ENCODE data around the gene SDCCAG8. TPM values are rescaled to one million over a fixed set of nuclear protein-coding genes. Genes with fewer than 3 reads are reported as not detected.

SDCCAG8 gene
- total RNA-seq, 1 donor from 2014 or later = 21.1 TPM

DNA sequence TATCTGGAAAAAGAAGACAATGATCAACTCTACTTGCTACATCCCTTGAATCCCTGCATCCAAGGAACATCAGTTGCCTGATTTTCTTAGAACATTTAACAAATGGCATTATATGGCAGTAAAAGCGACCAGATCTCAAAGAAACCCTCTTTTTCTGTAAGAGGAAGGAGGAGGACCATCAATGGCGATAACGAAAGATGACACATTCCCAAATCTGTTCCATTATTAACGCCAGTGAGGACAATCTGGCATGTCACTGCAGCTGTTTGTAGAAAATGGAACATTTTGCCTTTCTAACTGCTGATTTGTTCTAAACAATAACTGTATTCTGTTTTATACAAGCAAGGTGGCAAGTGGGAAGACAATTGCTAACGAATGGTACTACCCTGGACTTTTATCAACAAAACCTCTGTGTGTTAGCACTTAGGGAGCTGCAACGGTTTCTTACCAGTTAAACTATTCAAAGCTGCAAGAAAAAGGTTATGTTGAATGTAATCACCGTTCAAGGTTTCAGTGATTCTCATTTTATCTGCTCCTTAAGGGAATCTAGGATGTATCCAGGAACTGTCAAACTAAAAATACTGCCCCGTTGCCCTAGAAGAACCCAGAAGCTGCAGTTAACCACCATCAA, 251.9 kb downstream of the SDCCAG8 start:
- ATAC-seq = no peak
- no peak for DNase-seq
- intact Hi-C loops (cut with micrococcal nuclease) = no loop called here

DNA sequence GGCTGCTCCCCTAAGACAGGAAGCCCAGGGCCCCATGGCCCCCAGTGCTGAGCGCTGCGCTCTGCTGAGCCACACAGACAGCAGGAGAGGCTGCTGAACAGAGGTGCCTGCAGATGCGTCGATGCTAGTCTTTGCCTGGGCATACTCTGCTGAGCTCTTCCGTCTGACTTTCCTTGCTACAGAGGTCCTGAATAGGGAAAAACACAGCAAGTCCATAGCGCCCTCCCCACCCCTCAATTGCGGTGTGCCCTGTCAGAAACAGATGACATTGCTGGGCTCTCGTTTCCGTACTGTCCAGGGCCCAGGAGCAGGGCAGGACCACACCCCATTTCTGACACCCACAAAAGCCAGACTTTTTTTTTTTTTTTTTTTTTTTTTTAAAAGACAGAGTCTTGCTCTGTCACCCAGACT, 252.5 kb downstream of the SDCCAG8 start:
- no peak for DNase-seq
- intact Hi-C loops (cut with micrococcal nuclease) = no loop called here
- no peak for ATAC-seq

DNA sequence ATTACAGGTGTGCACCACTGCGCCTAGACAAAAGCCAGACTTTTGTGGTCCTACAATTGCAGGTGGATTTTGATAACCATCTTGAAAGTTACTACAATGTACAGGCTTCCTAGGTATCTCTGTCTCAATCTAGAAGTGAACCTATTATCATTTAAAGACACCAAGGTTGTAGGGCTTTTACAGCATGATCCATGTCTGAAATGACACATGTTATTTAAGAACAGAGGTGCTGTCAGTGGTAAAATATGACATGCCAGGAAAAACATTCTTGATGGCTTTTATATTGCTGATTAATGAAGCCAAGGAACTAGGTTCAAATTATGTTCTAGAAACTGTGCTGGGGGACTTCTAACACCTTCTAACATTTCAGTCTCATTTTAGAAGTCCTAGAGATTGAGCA, 253.1 kb downstream of the SDCCAG8 start:
- no peak for ATAC-seq
- intact Hi-C loops (cut with micrococcal nuclease) = no loop called here

DNA sequence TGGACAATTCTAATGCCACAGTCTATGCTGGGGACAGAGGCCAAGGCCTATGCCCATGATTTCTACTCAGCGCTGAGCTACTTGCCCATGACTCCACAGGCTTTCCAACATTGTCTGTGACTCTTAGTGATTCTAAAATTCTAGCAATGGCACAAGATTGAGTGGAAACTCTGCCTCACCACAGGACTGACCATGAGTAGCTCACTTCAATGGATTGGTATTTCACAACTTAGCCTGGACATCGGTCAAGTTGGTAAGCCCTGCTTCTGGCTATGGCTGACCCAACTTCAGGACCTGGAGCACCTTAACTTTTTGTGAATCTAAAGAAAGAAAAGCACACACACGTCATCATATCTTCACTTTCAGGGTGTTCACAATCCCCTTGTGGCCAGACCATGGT, 255.1 kb downstream of the SDCCAG8 start:
- intact Hi-C loops (cut with micrococcal nuclease) = no loop called here
- DNase-seq = no peak
- ATAC-seq = no peak

More for the DNA sequence above, 253.1 kb downstream of the SDCCAG8 start:
- no peak for DNase-seq

DNA sequence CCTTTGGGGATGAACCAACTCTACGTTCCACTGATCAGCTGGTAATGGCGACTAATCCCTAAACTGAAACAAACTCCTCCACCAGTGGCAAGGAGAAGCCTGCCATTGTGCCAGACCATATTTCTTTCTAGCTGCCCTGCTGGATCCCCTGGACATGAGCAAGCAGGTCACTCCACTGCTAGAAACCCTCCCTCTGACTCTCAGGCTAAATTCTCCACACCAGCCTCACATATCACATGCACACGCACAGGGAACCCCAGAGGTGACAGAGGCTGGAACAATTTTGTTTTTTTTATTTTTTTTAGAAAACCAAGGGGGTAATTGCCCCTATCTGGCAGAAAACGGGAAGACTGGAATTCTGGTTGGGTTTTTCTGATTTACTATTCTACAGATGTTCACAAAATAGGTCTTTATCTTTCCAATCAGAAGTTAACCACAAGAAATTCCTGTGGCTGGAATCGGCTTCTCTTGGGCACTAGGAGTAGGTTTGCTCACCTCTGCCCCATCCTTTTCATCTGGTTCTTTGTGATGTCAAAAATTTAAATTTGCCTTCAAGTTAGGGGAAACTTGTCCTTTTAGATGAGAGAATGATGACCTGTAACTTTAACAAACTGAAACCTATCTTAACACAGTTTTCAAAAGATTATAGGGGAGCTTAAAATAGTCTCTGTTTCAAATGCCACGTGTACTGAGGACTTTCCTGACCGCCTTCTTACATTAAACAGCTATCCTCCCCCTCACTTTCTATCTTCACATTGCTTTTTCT, 258.1 kb downstream of the SDCCAG8 start:
- no peak for ATAC-seq
- intact Hi-C loops (cut with micrococcal nuclease) = no loop called here
- no peak for DNase-seq

DNA sequence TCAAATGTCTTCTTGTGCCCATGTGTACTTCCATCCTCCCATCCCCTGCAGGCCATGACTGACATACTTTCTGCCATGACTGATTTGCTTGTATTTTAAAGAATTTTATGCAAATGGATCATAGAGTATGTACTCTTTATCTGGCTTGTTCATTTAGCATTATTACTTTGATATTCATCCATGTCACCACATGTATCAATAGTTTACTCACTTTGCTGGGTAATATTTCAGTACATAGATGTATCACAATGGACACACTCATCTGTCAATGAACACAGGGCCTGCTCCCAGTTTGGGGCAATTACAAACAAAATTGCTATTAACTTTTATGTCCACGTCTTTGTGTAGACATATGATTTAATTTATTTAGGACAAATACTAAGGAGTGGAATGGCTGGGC, 259.1 kb downstream of the SDCCAG8 start:
- ATAC-seq (no peak), DNase-seq (no peak)
- intact Hi-C loops (cut with micrococcal nuclease) = no loop called here

DNA sequence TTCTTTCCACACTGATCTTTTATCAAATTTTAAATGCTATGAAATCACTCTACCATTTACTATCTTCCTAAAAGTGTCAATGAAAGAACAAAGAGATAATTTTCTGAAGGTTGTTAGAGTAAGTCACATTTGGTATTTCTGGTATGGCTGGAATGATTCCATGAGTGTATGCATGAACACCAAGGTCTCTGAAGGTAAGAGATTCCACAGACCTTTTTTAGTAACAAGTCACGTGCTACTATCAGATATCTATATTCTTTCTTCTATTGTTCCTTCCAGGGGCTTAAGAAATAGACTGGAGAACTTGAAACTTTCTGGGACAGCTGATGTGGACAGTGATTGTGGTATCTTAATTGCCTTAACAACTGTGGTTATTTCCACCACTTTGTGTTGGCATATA, 265.0 kb downstream of the SDCCAG8 start:
- intact Hi-C loops (cut with micrococcal nuclease) = no loop called here
- ATAC-seq = no peak
- no peak for DNase-seq

DNA sequence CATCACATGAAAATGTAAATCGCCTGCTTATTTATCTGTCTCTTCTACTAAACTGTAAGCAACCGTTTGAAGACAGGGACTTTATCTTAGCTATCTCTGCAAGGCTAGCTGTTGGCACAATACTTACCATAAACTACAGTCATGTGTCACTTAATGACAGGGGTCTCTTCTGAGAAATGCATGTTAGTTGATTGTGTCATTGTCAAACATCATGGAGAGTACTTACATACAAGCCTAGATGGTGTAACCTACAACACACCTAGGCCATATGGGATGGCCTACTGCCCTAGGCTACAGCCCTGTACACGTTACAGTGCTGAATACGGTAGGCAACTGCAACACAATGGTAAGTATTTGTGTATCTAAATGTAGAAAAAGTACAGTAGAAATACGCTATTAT, 267.9 kb downstream of the SDCCAG8 start:
- ATAC-seq (no peak), DNase-seq (no peak)
- intact Hi-C loops (cut with micrococcal nuclease) = no loop called here

DNA sequence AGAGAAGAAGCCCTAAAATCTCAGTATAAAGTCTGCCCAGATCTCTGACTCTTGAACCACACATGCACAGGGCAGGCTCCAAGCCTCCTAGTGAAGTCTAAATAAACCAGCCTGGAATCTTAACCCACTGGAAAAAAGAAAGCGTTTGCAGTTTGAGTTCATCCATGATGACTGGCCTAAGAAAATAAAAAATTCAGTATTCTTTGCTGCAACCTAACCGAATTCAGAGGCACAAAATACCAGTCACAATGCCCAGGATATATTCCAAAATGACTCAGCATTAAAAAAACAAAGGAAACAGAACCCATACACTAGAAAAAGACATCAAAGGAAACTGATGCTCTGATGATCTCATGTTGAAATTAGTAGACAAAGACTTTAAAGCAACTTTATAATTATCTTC, 269.2 kb downstream of the SDCCAG8 start:
- DNase-seq (no peak), ATAC-seq (no peak)
- intact Hi-C loops (cut with micrococcal nuclease) = no loop called here

DNA sequence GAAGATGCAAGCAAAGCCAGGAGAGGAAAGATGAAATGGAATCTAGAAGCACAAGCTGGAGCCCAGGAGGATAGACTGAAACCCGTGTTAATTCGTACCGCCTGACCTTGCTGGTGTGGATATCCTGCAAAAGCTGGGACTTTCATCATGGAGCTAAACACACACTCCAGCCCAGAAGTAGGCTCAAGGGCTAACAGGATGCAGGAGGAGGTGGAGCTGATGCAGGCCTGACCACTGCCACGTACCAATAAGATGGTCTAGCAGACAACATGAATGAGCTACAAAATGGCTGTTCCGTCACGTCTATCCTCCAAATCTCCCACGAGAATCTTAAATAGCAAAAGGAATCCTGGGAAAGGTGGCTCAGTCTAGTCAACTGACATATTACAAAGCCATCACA, 270.3 kb downstream of the SDCCAG8 start:
- no peak for ATAC-seq
- intact Hi-C loops (cut with micrococcal nuclease) = no loop called here
- DNase-seq = no peak

DNA sequence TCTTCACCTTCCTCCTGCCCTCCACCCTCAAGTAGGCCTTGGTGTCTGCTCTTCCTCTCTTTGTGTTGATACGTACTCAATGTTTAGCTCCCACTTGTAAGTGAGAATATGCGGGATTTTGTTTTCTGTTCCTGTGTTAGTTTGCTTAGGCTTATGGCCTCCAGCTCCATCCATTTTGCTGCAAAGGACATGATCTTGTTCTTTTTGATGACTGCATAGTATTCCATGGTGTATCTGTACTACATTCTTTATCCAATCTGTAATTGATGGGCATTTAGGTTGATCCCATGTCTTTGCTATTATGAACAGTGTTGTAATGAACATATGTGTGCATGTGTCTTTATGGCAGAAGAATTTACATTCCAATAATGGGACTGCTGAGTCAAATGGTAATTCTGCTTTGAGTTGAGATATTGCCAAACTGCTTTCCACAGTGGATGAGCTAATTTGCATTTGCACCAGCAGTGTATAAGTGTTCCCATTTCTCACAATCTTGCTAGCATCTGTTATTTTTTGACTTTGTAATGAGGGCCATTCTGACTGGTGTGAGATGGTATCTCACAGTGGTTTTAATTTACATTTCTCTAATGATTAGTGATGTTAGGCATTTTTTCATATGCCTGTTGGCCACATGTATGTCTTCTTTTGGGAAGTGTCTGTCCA, 272.7 kb downstream of the SDCCAG8 start:
- intact Hi-C loops (cut with micrococcal nuclease) = no loop called here
- ATAC-seq = no peak
- DNase-seq = no peak

DNA sequence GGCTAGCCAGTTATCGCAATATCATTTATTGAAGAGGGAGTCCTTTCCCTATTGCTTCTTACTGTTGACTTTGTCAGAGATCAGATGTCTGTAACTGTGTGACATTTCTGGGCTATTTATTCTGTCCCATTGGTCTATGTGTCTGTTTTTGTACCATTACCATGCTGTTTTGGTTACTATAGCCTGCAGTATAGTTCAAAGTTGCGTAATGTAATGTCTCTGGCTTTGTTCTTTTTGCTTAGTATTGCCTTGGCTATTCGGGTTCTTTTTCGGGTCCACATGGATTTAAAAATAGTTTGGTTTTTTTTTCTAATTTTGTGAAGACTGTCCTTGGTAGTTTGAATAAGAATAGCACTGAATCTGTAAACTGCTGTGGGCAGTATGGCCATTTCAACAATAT, 273.7 kb downstream of the SDCCAG8 start:
- intact Hi-C loops (cut with micrococcal nuclease) = no loop called here
- ATAC-seq (no peak), DNase-seq (no peak)

DNA sequence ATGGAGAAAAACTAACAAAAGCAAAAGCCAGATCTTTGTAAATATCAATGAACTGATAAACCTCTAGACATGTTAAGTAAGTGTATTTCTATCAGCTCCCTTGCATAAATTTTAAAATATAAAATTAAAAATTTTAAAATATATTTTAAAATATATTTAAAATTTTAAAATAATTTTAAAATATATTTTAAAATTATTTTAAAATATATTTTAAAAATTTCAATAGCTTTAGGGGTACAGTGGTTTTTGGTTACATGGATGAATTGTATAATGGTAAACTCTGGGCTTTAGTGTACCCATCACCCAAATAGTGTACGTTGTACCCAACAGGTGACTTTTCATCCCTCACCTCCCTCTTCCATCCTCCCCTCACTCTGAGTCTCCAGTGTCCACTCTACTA, 279.2 kb downstream of the SDCCAG8 start:
- intact Hi-C loops (cut with micrococcal nuclease) = no loop called here
- ATAC-seq = no peak
- no peak for DNase-seq

DNA sequence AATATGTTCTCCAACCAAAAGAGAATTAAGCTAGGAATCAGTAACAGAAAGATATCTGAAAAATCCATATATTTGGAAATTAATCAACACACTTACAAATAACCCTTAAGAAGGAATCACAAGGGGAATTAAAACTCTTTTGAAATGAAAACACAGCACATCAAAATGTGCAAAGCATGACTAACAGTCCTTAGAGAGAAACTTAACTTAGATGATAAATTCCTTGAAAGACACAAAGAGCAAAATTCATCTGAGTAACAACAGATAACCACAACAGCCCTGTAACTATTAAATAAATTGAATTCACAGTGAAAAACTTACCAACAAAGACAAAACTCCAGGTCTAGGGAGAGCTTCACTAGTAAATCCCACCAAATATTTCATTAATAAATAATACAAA, 283.8 kb downstream of the SDCCAG8 start:
- intact Hi-C loops (cut with micrococcal nuclease) = no loop called here
- no peak for ATAC-seq

DNA sequence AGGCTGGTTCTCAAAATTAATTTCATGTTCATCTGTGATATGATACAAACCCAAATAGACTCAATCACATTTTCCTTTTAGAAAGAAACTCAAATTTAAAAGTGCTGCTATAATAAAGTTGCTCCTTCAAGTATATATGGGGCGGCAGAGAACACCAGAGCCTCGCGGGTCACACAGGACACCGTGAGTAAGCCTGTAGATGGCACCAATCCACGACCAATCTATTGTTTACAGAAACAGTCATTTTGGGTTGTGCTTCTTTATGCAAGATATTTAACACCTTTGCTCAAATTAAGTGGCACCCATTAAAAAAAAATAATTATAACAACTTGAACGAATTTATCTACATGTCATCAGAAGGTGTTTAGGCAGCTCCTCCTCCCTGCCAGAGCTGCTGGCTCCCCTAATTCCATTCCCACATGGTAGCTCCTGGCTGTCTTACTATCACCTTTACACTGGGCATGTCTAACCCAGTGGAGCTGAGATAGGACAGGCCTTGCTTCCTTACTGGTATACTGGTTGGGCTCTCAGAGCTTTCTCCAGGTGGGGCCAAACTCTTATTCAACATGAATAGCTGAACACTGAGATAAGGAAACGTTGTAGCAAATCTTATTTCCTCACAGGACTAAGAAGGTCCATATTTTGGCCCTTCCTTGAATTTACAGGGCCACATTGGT, 287.0 kb downstream of the SDCCAG8 start:
- DNase-seq (no peak), ATAC-seq (no peak)
- intact Hi-C loops (cut with micrococcal nuclease) = no loop called here

More for the DNA sequence above, 283.8 kb downstream of the SDCCAG8 start:
- DNase-seq = no peak

DNA sequence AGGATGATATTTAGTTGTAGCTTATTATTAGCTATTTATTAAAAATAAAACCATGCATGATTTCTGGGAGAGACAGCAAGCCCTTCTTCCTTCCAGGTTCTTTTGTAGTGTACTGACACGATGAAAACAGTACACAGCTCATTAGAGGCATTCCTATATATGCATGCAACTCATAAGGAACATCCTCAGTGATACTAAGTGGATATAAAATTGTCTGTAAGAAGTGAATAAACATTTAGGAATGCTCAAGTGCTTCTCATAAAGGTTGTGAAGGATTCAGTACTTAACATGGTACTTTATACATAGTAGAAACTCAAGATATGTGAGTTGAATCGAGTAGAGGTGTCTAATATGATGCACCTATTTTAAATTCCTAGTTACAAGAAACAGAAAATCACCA, 287.7 kb downstream of the SDCCAG8 start:
- intact Hi-C loops (cut with micrococcal nuclease) = no loop called here
- DNase-seq (no peak), ATAC-seq (no peak)

DNA sequence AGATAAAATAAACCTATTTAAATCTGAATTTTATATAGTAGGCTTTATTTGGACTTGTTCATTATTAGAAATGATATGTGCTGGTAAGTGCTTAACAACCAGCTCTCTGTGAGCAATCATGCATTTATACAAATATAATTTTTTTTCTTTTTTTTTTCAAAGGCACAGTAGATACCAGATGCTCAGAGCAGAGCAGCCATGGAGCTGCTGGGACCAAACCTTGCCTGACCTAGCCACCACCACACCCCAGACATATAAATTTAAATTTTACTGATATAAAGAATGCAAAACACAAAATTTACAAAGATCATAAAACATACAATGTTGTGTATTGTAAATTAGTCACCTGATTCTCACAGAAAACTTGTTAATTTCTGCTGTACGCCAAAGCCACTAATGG, 290.6 kb downstream of the SDCCAG8 start:
- ATAC-seq (no peak), DNase-seq (no peak)
- intact Hi-C loops (cut with micrococcal nuclease) = no loop called here

DNA sequence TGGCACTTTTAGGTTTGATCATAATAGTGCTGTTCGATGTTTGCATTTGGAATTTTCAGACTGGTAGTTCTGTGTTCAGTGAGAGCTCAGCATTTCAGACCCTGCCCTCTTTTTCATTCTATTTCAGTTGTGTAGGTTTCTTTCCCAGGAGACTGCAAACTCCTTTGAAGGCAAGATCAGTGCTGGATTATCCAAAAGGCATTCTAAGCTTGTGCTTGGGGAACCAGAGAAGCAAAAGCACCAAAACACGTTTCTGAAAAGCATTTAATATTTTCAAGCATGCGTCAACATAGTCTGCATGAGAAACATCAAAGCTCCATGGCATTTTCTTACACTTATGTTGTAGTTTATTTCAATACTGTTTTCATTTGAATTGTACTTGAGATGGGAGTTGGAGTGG, 292.1 kb downstream of the SDCCAG8 start:
- ATAC-seq (no peak), DNase-seq (no peak)
- intact Hi-C loops (cut with micrococcal nuclease) = no loop called here

DNA sequence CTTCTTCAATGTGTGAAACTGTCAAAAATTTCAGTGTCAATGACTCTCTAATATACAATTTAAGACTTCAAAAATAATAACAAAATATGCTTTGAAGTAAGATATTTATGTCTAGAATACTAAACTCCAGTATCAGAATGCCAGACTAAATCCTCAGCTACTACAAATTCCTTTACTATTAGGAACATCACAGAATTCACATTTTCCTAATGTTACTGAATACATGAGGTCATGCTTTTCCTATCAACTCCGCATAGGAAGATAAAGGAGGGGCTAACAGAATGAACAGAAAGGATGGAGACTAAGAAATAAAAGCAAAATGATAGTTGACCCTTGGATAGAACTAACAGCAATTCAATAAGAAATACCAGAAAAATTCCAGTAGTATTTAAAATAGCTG, 292.7 kb downstream of the SDCCAG8 start:
- intact Hi-C loops (cut with micrococcal nuclease) = no loop called here
- ATAC-seq (no peak), DNase-seq (no peak)

DNA sequence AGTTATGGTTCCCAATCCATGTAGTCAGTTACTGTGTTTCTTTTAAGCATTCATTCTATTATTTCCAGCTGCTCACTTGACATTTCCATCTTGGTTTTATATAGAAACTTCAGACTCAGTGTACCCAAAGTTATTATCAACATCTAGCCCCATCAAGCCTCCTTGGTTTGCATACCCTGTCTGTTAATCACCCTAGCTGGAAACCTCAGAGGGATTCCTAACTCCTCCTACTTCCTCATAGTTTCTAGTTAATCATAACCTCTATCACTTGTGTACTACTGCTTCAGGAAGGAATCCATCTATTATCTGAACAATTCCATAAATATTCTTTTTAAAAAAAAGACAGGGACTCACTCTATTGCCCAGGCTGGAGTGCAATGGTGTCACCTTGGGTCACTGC, 293.3 kb downstream of the SDCCAG8 start:
- intact Hi-C loops (cut with micrococcal nuclease) = no loop called here
- ATAC-seq (no peak), DNase-seq (no peak)
